GM19455 (cell line): ENCODE measurements around the gene LBR.
"Not testable (repeated sequence)": the region's sequence is repeated elsewhere in the genome, so short reads cannot be mapped to it uniquely, and the experiment has no call there.

Experiments used
- ATAC-seq: cut with Tn5 transposase; IDR thresholded peaks from one replicate; pipeline ENCODE4 v1.9.1; 2021; ENCODE audit not compliant: unreplicated experiment

Gene LBR

DNA sequence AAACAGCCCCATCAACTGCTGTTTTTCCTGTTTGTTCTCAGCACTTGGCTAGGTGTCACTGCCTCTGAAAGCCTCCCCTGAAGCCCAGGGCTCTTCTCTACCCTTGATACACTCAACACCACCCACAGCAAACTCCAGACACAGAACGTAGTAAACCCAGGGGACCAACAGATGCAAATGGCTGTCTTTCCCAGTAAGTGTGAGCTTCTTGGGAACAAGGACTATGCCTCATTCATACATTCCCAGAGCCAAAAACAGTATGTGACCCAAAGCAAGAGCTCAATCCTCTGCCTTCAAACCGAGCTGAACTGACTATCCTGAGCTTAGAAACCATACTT is 4.4 kb downstream of the LBR start:
- ATAC-seq: no peak

DNA sequence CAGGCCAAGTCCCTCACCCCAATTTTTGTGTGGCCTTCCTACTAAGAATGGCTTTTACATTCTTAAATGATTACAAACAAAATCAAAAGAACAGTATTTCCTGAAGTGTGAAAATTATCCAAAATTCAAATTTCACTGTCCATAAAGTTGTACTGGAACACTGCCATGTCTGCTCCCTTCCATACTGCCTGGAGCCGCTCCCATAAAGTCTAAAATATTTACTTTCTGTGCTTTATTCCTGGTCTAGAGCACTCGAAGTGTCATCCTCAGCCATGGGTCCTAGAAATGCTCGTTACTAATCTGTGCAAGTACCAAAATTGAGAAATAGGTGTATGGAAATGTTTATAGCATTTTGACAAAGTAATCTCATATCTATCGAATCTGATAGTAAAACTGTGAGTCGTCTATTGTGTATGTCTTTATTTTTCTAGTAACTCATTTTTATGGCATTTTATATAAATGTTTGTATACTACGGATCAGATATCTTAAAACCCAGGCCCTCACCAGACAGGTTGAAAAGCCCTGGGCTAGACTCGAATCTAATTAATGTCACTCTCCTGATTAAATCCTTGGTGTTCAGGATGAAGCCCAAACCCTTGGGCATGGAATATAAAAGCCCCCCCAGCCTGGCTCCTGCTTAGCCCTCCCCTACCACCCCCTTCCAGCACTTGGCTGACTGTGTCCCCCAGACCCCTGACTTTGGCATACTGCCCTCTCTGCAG is 4.9 kb downstream of the LBR start:
- ATAC-seq: no peak

DNA sequence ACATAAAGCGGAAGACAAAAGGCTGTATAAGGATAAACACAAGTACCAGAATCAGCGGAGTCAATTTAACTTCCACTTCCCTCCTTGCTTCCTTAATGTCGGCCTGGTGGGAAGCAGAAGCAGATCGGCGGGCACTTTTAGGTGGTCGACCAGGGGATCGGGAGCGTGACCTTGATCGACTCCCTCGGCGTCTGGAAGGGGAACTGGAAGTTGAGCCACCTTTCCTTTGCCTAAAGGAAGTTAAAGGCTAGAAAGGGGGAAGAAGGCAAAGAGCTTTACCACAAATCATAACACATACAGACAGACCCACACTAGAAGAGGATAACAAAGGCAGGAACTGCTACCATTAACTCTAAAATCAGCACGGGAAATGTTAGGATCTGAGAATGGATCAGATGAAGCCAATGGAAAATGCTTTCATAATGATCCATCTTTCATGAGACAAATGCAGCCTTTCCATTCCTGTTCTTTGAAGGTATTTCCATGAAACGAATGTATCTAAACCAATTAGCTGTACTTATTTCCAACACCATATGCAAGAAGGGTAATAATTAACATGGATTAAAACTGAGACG is 5.7 kb downstream of the LBR start:
- no peak for ATAC-seq

DNA sequence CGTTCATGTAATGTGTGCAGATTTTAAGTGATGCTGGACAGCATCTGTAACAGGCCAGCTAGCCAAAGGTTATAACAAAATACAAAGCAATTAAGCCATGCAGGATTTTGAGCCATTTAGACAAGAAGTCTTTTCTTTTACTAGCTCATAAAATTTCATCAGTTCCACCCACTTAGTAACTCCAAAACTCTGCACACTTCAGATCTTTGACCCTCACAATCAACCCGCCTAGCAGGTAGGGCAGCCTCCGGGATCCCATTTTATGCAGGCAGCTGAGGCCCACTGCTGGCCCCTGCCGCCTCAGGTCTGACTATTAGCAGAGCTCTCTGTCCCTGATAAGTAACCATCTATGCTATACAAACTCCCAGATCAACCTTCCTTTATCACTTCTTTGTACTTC is 9.2 kb downstream of the LBR start:
- ATAC-seq: no peak

DNA sequence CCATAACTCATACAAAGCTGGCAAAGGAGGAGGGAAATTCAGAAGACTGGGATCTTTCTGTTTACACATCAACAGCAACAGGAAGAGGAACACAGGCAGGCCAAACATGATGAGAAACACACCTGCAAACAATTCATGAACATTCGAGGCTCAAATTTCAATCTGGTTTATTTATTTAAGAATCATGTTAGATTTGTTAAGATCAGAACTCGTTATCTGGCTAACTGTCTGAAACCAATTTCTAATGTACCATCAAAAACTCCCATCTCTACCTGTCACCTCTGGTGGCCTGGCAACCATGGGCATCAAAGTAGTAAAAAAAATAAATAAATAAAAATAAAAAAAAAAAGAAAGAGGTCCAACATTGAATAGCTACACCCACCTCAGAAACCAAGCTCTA is 9.8 kb downstream of the LBR start:
- no peak for ATAC-seq

- no peak for ATAC-seq
These were observed 11.7 kb downstream of the LBR start for GRCh38 chr1:225415967-225416745.

GRCh38 chr1:225415307-225415706 is 12.5 kb downstream of the LBR start:
- ATAC-seq: no peak

DNA sequence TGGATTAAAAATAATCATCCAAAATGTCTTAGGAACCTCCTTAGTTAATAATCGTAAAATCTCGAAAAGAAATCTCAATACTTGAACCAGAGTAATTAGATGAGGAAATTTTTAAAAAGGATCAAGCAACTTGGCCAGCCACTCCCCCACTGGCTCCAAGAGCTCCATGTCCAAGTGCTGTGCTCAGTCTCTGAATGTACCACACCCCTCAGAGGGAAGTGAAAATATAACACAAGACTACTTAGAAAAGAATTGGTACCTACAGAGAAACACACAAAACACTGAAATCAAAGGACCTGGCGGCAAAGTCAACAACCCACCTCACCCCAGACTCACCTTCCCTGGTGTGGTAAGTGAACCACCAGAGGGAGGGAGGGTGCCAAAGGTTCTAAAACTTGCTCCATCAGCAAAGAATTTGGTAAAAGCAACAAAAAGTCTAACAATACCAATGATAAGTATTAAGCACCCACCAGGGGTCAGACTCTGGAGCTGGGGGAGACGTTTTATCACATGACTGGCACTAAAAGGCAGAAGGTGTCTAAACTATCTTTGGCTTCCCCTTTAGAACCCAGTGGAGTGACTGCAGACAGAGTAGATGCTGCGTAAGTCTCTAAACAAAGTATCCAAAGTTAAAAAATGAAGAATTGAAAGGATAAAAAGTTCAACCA is 14.0 kb downstream of the LBR start:
- no peak for ATAC-seq

DNA sequence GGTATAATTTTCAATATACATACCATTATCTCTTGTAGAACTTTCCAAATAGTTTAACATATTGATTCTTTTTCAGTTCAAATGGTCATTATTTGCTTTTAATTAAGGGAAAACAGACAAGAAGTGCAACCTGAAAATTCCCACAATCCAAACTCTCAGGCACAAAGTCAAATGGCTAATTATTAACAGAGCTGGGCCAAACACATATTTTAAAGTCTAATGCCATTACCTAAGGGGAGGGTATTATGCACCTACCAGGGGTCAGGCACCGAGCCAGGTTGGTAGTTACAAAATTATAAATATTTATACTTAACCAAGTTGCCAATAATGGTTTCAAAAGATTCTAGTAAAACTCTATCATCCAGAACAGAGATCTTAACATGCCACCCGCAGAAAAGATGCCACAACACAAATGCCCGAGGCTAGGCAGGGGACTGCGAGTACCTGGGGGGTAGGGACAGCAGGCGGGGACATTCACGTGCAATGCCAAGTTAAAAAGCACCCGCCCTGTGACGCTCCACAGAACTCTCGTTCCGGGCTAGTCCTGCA is 15.0 kb downstream of the LBR start:
- ATAC-seq: no peak

DNA sequence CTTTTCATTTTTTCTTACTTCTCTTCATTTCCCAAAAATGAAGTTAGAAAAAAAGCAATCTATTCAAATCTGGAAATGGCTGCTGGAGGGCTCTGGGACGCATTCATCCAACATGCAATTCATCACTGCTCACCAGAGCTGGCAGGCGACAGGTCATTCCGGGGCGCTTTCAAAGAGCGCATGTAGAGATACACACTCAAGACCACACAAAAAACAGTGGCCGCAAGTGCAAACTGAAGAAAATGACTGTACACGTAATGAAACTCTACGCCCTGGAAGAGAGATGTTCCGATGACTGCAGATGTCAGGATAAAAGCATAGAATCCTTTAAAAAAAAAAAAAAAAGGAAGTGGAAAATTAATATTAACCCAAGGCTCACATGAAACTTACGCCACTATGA is 15.5 kb downstream of the LBR start:
- no peak for ATAC-seq

DNA sequence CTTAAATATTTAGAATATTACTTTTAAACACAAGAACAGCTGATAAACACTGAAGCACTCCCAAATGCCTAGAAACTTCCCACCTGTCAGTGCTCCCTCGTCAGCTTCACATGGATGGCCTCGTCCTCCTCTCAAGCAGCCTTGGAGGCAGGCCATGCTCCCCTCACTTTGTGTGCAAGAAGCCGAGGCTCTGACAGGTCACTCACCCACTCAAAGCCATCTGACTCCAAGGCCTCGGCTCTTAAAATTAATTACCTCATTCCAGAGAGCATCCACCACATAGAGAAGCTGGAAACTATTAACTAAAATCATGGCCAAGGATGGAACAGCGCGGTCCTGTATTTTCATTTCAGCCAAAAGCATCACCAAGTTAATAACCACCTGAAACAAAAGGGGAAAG is 17.8 kb downstream of the LBR start:
- no peak for ATAC-seq

GRCh38 chr1:225409051-225409450 is 18.8 kb downstream of the LBR start:
- ATAC-seq: no peak

GRCh38 chr1:225408249-225408648 is 19.6 kb downstream of the LBR start:
- no peak for ATAC-seq

DNA sequence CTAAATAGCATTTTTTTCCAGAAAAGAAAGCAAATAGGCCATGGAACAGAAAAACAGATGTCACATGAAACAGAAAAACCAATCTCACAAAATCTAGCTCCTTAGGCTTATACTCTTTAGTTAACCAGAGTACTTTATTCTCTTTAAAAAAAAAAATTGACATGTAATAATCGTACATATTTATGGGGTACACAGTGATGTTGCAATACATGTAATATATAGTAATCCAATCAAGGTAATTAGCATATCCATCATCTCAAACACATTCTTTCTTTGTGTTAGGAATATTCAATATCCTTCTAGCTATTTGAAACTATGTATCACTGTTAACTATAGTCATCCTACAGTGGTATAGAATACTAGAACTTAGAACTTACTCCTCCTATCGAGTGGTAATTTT is 20.1 kb downstream of the LBR start:
- ATAC-seq: no peak

DNA sequence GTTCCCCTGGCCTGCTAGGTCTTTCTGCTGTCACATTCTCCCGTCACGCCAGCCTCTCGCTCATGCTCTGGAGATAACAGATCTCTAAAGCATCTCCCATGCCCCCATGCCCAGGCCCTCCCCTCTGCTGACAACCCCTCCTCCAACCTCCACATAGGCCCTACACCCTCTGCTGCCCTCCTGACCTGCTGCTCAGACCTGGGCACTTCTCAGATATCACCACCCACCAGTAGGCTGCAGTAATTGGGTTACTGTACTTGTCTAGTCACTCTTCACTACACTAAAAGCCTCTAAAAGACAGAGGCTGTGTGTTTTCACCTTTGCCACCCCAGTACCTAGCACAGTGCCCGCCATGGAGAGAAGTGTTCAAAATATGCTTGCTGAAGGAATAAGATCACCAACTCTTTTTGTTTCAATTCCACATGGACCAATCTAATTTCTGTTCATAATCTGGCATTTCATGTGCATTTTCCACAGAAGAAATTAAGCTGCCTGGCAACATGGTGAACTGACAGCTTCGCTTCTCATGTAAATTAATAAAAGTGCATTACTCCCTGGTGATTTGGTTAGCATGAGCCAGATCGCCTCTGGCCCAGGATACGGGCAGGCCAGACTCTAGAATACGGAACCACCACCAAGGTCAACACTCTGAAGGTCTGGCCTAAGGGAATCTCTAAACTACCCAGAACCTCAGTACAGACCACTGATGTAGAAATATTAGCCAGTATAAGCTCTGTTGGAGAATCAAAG is 20.7 kb downstream of the LBR start:
- ATAC-seq: no peak

DNA sequence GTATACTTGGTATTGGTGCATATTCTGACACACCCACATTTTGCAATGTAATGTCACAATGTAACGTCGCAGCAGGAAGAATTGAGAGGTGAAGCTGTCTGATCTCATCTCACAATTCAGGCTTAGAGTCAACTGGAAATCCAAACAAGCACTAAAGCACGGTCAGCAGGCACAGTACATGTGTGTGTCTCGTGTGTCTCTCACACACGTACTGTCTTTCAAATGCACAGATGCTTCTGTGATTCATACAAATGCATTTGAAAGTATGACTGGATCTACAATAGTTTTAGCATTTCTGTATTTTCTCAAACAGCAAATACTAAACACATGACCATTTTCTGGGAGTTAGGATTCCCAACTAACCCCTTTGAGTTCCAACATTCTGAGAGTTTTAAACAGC is 26.9 kb downstream of the LBR start:
- no peak for ATAC-seq

- ATAC-seq: no peak
These were observed 31.5 kb downstream of the LBR start for GRCh38 chr1:225396357-225396756.

- ATAC-seq: no peak
These were observed 38.0 kb downstream of the LBR start for GRCh38 chr1:225389843-225390242.

DNA sequence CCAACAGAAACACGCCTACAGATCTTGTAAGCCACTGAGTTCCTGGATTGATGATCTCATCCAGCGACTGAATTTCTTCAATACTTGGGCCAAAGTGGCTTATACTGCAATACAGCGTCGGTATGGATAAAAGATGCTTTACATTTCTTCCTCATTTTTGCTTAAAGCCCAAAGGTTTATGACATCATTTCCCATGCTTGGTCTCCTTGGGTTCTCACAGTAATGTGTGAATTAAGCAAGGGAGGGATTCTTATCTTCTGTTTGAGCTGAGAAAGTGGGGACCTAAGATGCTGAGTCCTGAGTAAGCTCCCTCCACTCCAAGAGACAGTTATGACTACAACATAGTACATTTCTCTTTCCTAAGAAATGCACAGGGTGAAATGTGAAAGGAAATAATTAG is 39.5 kb downstream of the LBR start:
- no peak for ATAC-seq

DNA sequence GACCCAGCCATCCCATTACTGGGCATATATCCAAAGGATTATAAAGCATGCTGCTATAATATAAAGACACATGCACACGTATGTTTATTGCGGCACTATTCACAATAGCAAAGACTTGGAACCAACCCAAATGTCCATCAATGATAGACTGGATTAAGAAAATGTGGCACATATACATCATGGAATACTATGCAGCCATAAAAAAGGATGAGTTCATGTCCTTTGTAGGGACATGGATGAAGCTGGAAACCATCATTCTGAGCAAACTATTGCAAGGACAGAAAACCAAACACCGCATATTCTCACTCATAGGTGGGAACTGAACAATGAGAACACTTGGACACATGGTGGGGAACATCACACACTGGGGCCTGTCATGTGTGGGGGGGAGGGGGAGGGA is 41.0 kb downstream of the LBR start:
- ATAC-seq: not testable (repeated sequence)

DNA sequence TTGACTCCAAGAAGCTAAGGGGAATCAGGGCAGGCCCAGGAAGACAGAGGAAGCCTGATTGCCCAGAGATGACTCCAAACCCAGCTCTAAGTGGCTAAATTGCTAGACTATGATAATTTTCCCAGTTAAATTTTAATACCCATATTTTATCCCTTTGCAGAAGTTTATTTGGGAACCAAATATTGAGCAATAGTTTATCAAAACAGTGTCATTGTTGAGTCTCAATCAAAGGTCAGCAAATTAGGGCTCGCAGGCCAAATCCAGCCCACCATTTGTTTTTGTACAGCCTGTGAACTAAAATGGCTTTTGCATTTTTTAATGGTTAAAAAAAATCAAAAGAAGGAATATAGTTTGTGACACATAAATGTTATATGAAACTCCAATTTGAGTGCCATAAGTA is 47.1 kb downstream of the LBR start:
- ATAC-seq: no peak
